SJCRH30 (cell line): ENCODE data around the gene MECR. TPM values are rescaled to one million over a fixed set of nuclear protein-coding genes. Genes with fewer than 3 reads are reported as not detected.

Source experiments
- DNase-seq, 2 experiments: peaks; one replicate each; pipeline ENCODE4 v3.0.0-alpha.2; 2015 to 2020
- H3K27ac ChIP-seq: fragments of 250-450 bp; sonication (Bioruptor Pico); 2 replicates; pipeline ENCODE4 v1.5.1; 2020; ENCODE audit warnings: mild to moderate bottlenecking, moderate library complexity
- H3K27me3 ChIP-seq: fragments of 250-450 bp; sonication (Bioruptor Pico); 2 replicates; pipeline ENCODE4 v1.5.1; 2020; ENCODE audit warnings: mild to moderate bottlenecking, moderate library complexity
- H3K36me3 ChIP-seq: fragments of 250-450 bp; sonication (Bioruptor Pico); 2 replicates; pipeline ENCODE4 v1.5.1; 2020; ENCODE audit warnings: mild to moderate bottlenecking, moderate library complexity
- H3K4me1 ChIP-seq: fragments of 250-450 bp; sonication (Bioruptor Pico); 2 replicates; pipeline ENCODE4 v1.5.1; 2020; ENCODE audit warnings: mild to moderate bottlenecking, moderate library complexity
- H3K4me3 ChIP-seq: fragments of 250-450 bp; sonication (Bioruptor Pico); 2 replicates; pipeline ENCODE4 v1.5.1; 2020; ENCODE audit warnings: mild to moderate bottlenecking, moderate library complexity
- H3K9me3 ChIP-seq: fragments of 250-450 bp; sonication (Bioruptor Pico); replicated peaks from 2 replicates; pipeline ENCODE4 v1.5.1; 2020; ENCODE audit warnings: mild to moderate bottlenecking, moderate library complexity
- total RNA-seq: library from RNA; depleted of rRNA; stranded (reverse); fragments of >200 nt; shearing (Covaris generic); gene quantifications from 2 replicates; pipeline ENCODE4 v1.2.3, GENCODE V29; 2014

MECR gene
- total RNA-seq, 1 experiment from 2014 or later, result 25.4 TPM

DNA sequence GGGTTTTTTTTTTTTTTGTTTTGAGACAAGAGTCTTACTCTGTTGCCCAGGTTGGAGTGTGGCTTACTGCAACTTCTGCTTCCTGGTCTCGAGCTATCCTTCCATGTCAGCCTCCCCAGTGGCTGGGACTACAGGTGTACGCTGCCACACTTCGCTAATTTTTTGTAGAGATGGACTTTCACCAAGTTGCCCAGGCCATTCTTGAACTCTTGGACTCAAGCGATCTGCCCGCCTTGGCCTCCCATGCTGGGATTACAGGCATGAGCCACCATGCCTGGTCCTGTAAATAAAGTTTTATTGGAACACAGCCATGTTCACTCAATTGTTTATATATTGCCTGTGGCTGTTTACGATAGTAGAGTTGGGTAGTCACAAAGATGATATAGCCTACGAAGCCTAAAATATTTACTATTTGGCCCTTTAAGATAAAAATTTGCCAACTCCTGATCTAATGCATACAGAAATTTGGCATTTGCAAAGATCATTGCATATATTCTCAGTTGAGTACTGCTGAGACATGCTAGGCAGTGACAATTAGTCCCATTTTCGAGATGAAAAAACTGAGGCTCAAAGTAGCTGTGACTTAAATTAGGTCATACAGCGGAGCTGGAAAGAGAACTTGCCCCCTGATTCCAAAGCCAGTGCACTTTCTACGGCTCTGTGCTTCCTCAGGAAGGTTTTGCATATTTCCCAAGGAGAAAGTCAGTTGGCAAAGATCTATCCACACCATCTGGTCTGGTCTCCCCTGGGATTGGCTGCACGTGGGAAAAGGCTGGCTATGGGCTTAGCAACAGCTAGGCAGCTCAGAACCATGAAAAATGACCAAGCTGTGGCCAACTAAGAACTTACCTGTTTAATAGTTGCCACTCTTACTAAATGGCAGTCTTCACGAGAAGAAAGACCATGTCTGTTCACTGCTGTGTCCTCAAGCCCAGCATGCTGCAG is 19.4 kb downstream of the MECR start:
- peaks cover 28% of the 10 kb centered on the region for H3K4me1 ChIP-seq
- no peaks in the 10 kb centered on the region for H3K27me3 ChIP-seq
- H3K9me3 ChIP-seq, result no peaks in the 10 kb centered on the region
- H3K36me3 ChIP-seq, result peaks cover 22% of the 10 kb centered on the region
- peak in 1 of 2 experiments; percentile 39 for DNase-seq
- no peak overlapping the region for H3K27ac ChIP-seq
- no peak overlapping the region for H3K4me3 ChIP-seq

DNA sequence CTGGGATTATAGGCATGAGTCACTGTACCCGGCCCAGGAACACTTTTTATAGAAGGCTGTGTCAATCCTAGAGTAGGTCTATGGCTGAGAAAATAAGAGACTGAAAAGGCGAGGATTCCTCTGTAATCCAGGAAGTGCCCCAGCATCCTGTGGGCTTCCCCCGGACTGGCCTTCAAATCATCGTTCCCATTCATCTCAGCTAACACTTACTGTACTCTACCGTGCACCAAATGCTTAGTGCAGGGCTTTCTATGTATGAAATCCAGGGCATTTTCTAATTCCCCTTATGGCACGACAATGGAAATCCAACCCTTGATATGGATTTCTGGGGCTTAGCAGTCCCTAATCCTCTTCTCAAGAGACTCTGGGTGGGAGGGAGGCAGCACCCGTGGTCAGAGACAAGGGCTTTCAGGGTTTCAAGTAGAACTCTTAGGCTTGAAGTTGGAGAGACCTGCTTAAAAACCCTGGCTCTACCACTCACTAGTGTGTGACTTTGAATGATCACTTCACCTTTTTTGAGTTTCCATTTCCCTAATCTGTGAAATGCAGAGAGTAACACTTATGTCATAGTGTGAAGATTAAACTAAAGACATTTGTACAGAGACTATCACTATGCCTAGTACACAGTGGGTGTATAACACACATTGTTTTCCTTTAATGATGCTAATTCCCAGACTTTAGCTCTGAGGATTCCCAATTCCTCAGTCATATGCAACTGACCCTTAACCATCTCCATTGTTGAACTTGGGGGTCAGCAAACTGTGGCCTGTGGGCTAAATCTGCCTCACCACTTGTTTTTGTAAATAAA is 20.3 kb downstream of the MECR start:
- Histone ChIP-seq H3K4me1 (peaks cover 22% of the 10 kb centered on the region), H3K4me3 (no peak overlapping the region), H3K9me3 (no peaks in the 10 kb centered on the region), H3K36me3 (peaks cover 29% of the 10 kb centered on the region), H3K27ac (peak overlapping the region; percentile 10; the same call in 1 of the 2 replicates), H3K27me3 (no peaks in the 10 kb centered on the region)
- DNase-seq, result peak; percentile 53 to 77

DNA sequence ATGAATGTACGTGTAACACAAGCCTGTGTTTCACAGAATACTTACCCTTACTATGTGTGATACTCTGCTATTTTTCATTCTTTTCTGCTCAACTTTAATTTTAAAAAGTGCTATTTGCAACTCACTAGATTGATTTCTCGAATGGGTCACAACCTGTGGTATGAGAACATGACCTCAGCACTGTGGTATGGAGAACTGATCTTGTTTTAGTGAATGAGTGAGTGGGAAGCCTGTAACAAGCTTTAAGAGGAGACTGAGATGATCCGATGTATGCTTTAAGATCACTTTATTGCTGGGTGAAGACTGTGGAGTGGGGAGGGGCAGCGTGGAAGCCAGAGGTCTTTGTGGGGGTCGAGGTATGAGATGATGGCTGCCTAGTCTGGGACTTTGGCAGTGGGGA is 21.6 kb downstream of the MECR start:
- Histone ChIP-seq H3K4me3 (no peak overlapping the region), H3K27me3 (no peaks in the 10 kb centered on the region), H3K4me1 (peaks cover 22% of the 10 kb centered on the region), H3K27ac (no peak overlapping the region; the same call in 1 of the 2 replicates), H3K36me3 (peaks cover 26% of the 10 kb centered on the region), H3K9me3 (no peaks in the 10 kb centered on the region)
- no peak for DNase-seq

DNA sequence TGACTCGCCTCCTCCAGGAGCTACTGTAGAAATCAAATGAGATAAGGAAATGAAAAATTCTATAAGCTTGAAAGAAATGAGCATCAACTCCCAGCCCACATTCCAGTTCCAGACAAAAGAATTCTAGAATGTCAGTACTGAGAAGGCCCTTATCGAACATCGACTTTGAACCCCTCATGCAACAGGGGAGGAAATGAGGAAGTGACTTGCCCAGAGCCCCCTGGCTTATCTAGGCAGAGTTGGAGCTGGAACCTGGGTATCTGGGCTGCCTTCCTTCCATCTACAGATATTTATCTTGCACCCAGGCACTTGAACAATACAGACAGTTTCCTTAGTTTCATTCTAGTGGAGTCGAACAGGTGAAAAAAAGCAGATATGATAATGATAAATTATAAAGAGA is 22.3 kb downstream of the MECR start:
- Histone ChIP-seq H3K27me3 (no peaks in the 10 kb centered on the region), H3K4me1 (peaks cover 22% of the 10 kb centered on the region), H3K36me3 (peaks cover 21% of the 10 kb centered on the region), H3K27ac (no peak overlapping the region), H3K4me3 (no peak overlapping the region), H3K9me3 (no peaks in the 10 kb centered on the region)
- no peak for DNase-seq

DNA sequence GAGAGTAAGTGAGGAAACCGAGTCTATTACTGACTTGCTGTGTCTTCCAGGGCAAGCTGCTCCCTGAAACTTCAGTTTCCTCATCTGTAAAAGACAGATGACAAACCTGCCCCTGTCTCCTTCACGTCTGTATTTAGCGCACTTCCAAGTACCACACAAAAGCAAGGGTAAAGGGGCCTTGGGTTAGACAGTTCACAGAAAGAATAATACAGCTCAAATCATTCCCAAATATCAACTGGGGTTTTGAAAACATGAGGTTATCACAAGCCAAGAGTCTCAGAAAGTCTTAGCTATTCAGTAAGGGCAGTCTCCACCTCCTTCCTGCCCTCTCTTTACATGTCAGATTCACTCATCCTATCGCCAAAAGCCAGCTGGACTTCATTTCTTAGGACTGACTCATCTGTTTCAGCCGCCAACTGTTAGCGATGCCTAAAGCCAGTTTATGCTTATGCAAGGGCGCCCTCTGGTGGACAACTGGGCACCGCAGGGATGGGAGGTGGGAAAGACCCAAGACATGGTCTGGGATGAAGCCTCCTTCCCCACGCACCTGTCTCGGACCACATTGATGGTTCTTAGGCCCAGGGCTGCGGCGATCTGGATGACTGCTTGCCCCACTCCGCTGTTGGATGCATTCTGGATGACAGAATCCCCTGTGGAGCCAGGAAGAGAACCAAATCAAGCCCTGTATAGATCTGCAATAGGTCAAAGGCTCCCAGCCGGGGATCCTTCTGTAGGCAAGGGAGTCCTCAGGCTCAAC is 28.0 kb downstream of the MECR start:
- H3K27ac ChIP-seq, result peak overlapping the region; percentile 83
- H3K4me3 ChIP-seq, result no peak overlapping the region
- peaks cover 23% of the 10 kb centered on the region for H3K36me3 ChIP-seq
- peaks cover 21% of the 10 kb centered on the region for H3K4me1 ChIP-seq
- H3K27me3 ChIP-seq, result no peaks in the 10 kb centered on the region
- no peaks in the 10 kb centered on the region for H3K9me3 ChIP-seq
- DNase-seq, result peak; percentile 96 to 99

DNA sequence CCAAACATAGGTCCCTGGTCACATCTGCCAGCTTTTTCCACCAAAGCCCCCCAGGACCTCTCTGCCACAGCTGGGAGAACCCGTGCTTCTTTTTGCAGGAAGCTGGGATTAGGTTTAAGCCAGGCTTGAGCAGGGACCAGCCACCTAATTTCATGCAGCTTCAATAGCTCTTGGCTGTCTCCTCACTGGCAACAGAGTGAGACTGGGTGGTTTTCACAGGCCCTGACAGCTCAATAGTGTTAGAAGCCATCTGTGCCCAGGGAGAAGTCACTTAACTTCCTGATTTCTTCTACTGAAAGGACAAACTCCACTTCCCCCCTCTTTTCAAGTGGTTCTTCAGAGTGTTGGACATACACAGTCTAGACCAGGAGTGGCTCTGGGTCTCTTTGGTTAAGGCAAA is 28.7 kb downstream of the MECR start:
- DNase-seq, result peak; percentile 79 to 86
- H3K27me3 ChIP-seq, result no peaks in the 10 kb centered on the region
- peak overlapping the region; percentile 83 for H3K27ac ChIP-seq
- H3K9me3 ChIP-seq, result no peaks in the 10 kb centered on the region
- H3K4me3 ChIP-seq, result no peak overlapping the region
- H3K36me3 ChIP-seq, result peaks cover 23% of the 10 kb centered on the region
- peaks cover 21% of the 10 kb centered on the region for H3K4me1 ChIP-seq

DNA sequence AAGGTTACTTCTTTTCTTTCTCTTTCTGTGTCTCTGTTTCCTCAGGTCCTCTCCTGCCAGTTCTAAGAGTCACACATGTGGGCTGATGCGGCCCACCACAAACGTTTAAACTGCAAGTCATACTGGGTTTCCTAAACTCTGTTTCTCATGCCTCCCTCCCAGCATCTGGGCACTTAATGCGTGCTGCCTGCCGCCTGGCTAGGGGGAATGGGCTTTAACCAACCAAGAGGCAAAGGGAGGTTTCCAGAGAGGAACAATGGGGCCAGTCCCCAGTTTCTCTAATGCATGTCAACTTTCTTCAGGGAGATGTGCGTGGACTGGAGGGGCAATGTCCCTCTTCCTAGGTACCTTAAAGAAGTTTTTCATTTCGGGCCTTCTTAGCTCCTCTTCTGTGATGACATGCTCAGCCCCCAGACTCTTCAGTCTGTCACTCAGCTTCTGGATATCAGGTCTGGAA is 29.1 kb downstream of the MECR start:
- H3K9me3 ChIP-seq, result no peaks in the 10 kb centered on the region
- H3K4me3 ChIP-seq, result no peak overlapping the region
- peak overlapping the region; percentile 83 for H3K27ac ChIP-seq
- peaks cover 21% of the 10 kb centered on the region for H3K4me1 ChIP-seq
- H3K36me3 ChIP-seq, result peaks cover 23% of the 10 kb centered on the region
- no peaks in the 10 kb centered on the region for H3K27me3 ChIP-seq
- peak in 1 of 2 experiments; percentile 30 for DNase-seq

DNA sequence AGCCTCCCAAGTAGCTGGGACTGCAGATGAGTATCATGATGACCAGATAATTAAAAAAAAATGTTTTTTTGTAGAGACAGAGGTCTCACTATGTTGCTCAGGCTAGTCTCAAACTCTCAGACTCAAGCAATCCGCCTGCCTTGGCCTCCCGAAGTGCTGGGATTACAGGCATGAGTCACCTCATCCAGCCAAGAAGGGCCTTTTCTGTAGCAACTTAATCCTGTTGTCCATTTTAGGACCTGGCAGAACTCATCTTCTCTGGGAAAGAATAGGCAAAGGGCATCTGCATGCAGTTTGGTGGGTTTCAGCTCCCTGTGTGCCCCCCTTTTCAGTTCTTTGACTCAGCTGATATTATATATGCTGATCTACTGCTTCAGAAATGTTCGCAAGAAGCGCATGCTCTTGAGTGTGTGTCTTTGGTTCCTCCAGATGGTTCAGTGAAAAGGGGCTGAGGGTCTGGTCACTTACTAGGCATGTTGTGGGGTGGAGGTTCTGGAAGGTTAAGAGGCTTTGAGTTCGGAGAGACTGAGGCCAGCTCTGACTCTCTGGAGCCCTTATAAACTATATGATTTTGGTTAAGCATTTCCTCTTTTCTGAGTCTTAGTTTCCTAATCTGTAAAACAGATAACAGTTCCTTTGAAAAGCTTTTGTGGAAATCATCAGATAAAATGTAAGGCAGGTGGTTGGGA is 29.7 kb downstream of the MECR start:
- H3K36me3 ChIP-seq, result peaks cover 20% of the 10 kb centered on the region
- H3K4me3 ChIP-seq, result no peak overlapping the region
- DNase-seq, result peak in 1 of 2 experiments; percentile 36
- no peaks in the 10 kb centered on the region for H3K9me3 ChIP-seq
- peak overlapping the region; percentile 83 for H3K27ac ChIP-seq
- peaks cover 27% of the 10 kb centered on the region for H3K4me1 ChIP-seq
- H3K27me3 ChIP-seq, result no peaks in the 10 kb centered on the region

DNA sequence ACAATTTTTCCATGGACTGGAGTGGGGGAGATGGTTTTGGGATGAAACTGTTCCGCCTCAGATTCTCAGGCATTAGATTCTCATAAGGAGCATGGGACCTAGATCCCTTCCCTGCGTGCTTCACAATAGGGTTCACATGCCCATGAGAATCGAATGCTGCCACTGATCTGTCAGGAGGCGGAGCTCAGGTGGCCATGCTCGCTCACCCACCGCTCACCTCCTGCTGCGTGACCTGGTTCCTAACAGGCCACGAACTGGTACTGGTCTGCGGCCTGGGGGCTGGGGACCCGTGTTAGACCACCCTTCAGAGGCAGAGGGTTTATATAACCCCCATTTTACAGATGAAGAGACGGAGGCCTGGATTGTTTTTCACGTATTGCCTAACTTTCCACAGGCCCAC is 32.7 kb downstream of the MECR start:
- Histone ChIP-seq H3K27ac (no peak overlapping the region), H3K4me1 (peaks cover 32% of the 10 kb centered on the region), H3K27me3 (no peaks in the 10 kb centered on the region), H3K36me3 (peaks cover 17% of the 10 kb centered on the region), H3K9me3 (no peaks in the 10 kb centered on the region), H3K4me3 (no peak overlapping the region)
- no peak for DNase-seq

DNA sequence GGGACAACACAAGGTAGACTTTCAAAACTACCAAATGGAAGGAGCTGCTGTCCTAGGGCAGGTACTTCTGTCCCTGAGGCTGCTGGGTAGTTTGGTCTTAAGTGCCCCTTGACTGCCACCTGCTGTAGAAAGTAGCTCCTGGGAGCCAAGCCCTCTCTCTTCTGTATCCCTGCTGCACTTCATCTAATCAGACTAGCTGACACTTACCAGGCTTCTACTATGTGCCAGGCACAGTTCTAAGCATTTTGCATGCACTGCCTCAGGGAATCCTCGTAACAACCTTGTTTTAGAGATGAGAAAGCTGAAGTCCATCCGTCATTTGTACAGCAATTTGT is 33.2 kb downstream of the MECR start:
- peak; percentile 26 to 47 for DNase-seq
- no peak overlapping the region for H3K27ac ChIP-seq
- H3K4me3 ChIP-seq, result no peak overlapping the region
- H3K4me1 ChIP-seq, result peaks cover 31% of the 10 kb centered on the region
- peaks cover 17% of the 10 kb centered on the region for H3K36me3 ChIP-seq
- H3K9me3 ChIP-seq, result no peaks in the 10 kb centered on the region
- H3K27me3 ChIP-seq, result no peaks in the 10 kb centered on the region

DNA sequence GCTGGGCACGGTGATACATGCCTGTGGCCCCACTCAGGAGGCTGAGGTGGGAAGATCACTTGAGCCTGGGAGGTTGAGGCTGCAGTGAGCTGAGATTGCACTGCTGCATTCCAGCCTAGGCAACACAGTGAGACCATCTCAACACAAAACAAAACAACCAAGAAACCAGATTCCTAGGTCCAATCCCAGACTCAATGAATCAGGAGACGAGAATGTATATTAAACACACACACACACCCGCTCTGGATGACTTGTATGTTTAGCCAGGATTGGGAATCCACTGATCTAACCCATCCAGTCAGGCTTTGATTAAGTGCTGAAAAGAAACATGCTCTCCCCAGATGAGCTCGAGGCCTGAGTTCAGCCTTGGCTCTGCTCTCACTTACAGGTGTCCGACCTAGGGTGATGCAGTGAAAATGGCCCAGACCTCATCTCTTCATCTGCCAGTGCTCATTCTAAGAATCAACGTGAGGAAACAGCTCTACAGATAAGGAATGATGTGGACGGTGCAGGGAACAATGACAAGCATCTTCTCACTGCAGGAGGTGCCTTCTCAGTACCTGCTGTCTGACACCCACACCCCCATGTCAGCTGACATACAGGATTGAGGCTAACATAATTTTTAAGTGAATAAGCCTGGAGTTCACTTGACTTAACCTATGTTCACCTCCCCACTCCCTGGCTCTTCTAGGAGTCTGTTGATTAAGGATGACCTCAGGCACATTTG is 33.7 kb downstream of the MECR start:
- H3K36me3 ChIP-seq, result peaks cover 17% of the 10 kb centered on the region
- no peak overlapping the region for H3K27ac ChIP-seq
- DNase-seq, result no peak
- no peaks in the 10 kb centered on the region for H3K27me3 ChIP-seq
- no peak overlapping the region for H3K4me3 ChIP-seq
- H3K4me1 ChIP-seq, result peaks cover 25% of the 10 kb centered on the region
- H3K9me3 ChIP-seq, result no peaks in the 10 kb centered on the region

DNA sequence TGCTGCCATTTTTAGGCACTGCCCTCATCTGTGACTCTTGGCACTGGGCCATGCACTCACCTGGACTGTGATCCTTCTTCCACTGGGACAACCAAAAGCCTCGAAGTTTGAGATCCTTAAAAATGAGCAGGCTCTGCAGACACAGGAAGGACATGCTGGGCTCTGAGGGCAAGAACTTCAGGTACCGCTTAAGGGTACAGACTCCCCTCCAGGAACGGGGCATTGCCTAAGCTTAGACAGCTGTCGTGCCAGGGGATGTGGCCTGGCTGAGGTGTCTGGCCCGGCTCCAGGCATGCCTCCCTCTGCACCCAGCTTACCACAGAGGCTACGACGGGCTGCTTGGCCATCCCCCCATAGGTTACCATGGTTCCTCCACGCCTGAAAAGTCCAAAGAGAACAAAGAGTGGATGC is 34.8 kb downstream of the MECR start:
- no peaks in the 10 kb centered on the region for H3K9me3 ChIP-seq
- no peak overlapping the region for H3K27ac ChIP-seq
- H3K4me1 ChIP-seq, result peaks cover 14% of the 10 kb centered on the region
- H3K27me3 ChIP-seq, result no peaks in the 10 kb centered on the region
- H3K36me3 ChIP-seq, result peaks cover 10% of the 10 kb centered on the region
- H3K4me3 ChIP-seq, result no peak overlapping the region
- peak; percentile 66 to 71 for DNase-seq

DNA sequence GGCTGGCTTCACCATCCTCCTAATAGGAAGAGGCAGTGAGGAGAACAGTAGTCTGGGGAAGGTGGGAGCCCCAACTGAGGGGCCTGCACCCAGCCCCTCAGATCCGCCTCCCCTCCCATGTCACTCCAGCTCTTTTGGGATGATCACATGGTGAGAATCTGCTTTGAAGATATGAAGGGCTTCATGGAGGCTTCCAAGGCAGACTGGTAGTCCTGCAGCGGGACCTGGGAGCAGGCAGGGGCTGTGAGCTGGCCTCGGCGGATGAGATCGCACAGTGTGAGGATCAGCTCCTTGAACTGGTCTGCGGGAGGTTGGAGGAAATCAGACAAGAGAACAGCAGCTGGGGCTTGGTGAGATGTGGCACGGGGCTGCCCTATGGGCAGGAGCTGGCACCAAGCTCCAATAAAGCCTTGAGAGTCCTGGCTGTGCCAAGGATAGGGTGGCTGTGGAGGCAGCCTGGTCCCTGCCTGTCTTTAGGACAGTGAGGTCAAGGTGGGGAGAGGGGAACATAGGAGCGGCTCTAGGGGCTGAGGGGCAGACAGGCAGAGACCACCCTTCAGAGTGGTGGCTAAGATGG is 36.8 kb downstream of the MECR start:
- no peak overlapping the region for H3K4me3 ChIP-seq
- no peaks in the 10 kb centered on the region for H3K27me3 ChIP-seq
- DNase-seq, result no peak
- H3K4me1 ChIP-seq, result peaks cover 11% of the 10 kb centered on the region
- H3K9me3 ChIP-seq, result no peaks in the 10 kb centered on the region
- H3K27ac ChIP-seq, result no peak overlapping the region
- H3K36me3 ChIP-seq, result no peaks in the 10 kb centered on the region
